ENCODE results near the gene SORT1.
"Not testable (repeated sequence)": the region's sequence is repeated elsewhere in the genome, so short reads cannot be mapped to it uniquely, and the experiment has no call there.

SORT1 gene

GRCh38 chr1:109398343-109399225 lies 866 bp upstream of the SORT1 start:
- in situ Hi-C loops (cut with HindIII; ENCODE audit: low sequenced_read_pairs) = no loop called here

GRCh38 chr1:109396871-109397580 lies 692 bp downstream of the SORT1 start:
- in situ Hi-C loops (cut with HindIII; ENCODE audit: low sequenced_read_pairs) = no loop called here

GRCh38 chr1:109396513-109396839 lies 1.2 kb downstream of the SORT1 start:
- in situ Hi-C loops (cut with HindIII; ENCODE audit: low sequenced_read_pairs) = no loop called here

GRCh38 chr1:109395602-109396512 lies 1.9 kb downstream of the SORT1 start:
- in situ Hi-C loops (cut with HindIII; ENCODE audit: low sequenced_read_pairs) = no loop called here

- in situ Hi-C loops (cut with HindIII; ENCODE audit: low sequenced_read_pairs) = not testable (repeated sequence)
These were observed 2.5 kb downstream of the SORT1 start for GRCh38 chr1:109395282-109395599.

GRCh38 chr1:109394591-109395281 lies 3.0 kb downstream of the SORT1 start:
- in situ Hi-C loops (cut with HindIII; ENCODE audit: low sequenced_read_pairs) = no loop called here

- in situ Hi-C loops (cut with HindIII; ENCODE audit: low sequenced_read_pairs) = no loop called here
These were observed 4.0 kb downstream of the SORT1 start for GRCh38 chr1:109393617-109394233.

- in situ Hi-C loops (cut with HindIII; ENCODE audit: low sequenced_read_pairs) = no loop called here
These were observed 4.7 kb downstream of the SORT1 start for GRCh38 chr1:109392788-109393616.

GRCh38 chr1:109392037-109392787 lies 5.5 kb downstream of the SORT1 start:
- in situ Hi-C loops (cut with HindIII; ENCODE audit: low sequenced_read_pairs) = no loop called here

GRCh38 chr1:109391626-109392025 lies 6.1 kb downstream of the SORT1 start:
- in situ Hi-C loops (cut with HindIII; ENCODE audit: low sequenced_read_pairs) = no loop called here

- in situ Hi-C loops (cut with HindIII; ENCODE audit: low sequenced_read_pairs) = no loop called here
These were observed 6.6 kb downstream of the SORT1 start for GRCh38 chr1:109391157-109391556.

GRCh38 chr1:109389638-109390341 lies 7.9 kb downstream of the SORT1 start:
- in situ Hi-C loops (cut with HindIII; ENCODE audit: low sequenced_read_pairs) = no loop called here

GRCh38 chr1:109388884-109389637 lies 8.7 kb downstream of the SORT1 start:
- in situ Hi-C loops (cut with HindIII; ENCODE audit: low sequenced_read_pairs) = no loop called here

- in situ Hi-C loops (cut with HindIII; ENCODE audit: low sequenced_read_pairs) = no loop called here
These were observed 9.5 kb downstream of the SORT1 start for GRCh38 chr1:109388208-109388711.

GRCh38 chr1:109386054-109386717 lies 11.5 kb downstream of the SORT1 start:
- in situ Hi-C loops (cut with HindIII; ENCODE audit: low sequenced_read_pairs) = no loop called here

- in situ Hi-C loops (cut with HindIII; ENCODE audit: low sequenced_read_pairs) = no loop called here
These were observed 12.3 kb downstream of the SORT1 start for GRCh38 chr1:109385417-109385816.

- in situ Hi-C loops (cut with HindIII; ENCODE audit: low sequenced_read_pairs) = no loop called here
These were observed 13.9 kb downstream of the SORT1 start for GRCh38 chr1:109383854-109384253.
